ENCODE measurements around the gene SGK1.

Gene SGK1

DNA sequence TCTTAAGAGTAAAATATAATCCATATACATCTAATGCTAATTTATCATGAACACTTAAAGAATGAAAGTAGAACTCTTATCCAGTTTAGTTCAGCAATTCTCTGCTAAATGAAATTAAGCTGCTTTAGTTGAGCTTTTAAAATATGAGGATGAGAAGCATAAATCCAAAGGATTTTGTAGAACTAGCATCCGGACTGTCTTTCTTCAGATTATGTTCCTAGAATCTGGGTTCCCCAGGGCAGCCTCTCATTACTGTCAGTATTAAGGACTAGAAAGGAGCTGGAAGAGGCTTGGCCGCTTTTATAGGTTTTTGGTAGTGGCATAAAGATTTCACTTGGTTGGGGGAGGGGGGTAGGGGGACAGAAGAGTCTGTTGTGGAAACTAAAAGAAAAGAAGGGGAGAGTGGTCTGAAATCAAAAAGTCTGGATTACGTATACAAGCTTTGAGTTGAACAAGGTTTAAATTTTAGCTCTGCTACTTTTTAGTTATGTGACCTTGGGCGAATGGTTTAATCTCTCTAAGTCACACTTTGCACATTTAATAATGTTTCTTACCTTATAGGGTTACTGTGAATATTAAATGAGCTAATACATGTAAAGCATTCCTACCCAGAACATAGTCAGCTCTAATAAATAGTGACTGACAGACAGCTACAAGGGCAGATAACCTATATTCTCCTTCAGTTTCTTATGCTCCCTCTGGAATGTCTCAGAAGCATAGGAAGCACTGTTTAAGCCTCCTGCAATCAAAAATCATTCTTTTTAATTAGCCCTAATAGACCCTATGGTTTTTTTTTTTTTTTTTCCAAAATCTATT lies 3.7 kb downstream of the SGK1 start:
- Histone ChIP-seq H3K27me3 (no peaks in the 10 kb centered on the region), H3K27ac (no peak overlapping the region), H3K4me1 (peaks cover 0 to 20% (median 9%) of the 10 kb centered on the region in 4 donors), H3K36me3 (no peaks in the 10 kb centered on the region), H3K4me3 (no peak overlapping the region), H3K9me3 (no peaks in the 10 kb centered on the region)
- TF ChIP-seq, protein P1, sequence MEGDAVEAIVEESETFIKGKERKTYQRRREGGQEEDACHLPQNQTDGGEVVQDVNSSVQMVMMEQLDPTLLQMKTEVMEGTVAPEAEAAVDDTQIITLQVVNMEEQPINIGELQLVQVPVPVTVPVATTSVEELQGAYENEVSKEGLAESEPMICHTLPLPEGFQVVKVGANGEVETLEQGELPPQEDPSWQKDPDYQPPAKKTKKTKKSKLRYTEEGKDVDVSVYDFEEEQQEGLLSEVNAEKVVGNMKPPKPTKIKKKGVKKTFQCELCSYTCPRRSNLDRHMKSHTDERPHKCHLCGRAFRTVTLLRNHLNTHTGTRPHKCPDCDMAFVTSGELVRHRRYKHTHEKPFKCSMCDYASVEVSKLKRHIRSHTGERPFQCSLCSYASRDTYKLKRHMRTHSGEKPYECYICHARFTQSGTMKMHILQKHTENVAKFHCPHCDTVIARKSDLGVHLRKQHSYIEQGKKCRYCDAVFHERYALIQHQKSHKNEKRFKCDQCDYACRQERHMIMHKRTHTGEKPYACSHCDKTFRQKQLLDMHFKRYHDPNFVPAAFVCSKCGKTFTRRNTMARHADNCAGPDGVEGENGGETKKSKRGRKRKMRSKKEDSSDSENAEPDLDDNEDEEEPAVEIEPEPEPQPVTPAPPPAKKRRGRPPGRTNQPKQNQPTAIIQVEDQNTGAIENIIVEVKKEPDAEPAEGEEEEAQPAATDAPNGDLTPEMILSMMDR (IDR thresholded peaks at IDR 0.05): no peak
- intact Hi-C loops (cut with DNase I; ENCODE audit: low total_unique reads): no loop called here
- no peak for DNase-seq

DNA sequence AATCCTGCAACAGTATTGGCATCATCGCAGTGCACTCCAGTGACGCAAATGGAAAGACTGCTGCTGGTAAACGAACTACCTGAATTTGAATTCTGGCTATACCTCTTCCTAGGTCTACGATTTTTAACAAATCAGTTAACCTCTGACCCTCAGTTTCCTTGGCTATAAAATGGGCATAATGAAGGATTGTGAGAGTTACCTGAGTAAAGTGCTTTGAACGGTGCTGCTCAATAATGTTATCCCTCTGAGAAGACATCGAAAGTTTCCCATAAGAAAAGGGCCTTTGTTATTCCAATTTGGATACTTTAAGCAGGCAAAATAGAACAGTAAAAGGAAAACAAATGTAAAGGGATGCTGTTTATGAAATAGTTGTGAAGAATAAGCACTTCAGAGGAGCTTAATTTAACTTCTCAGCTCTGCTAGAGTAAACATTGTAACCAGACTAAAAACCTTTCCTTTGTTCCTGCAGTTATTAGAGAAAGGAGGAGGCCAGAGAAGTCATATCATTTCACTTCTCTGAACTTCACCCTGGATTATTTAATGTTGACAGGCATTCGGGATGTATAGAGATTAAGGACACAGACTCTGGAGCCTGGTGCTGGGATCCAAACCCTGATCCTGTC lies 5.8 kb downstream of the SGK1 start:
- Histone ChIP-seq H3K4me3 (no peak overlapping the region), H3K36me3 (no peaks in the 10 kb centered on the region), H3K4me1 (peaks cover 0 to 4% (median 1%) of the 10 kb centered on the region in 4 donors), H3K9me3 (no peaks in the 10 kb centered on the region), H3K27ac (no peak overlapping the region), H3K27me3 (no peaks in the 10 kb centered on the region)
- TF ChIP-seq, protein P1 (IDR thresholded peaks at IDR 0.05): no peak
- DNase-seq: no peak
- intact Hi-C loops (cut with DNase I; ENCODE audit: low total_unique reads): no loop called here

DNA sequence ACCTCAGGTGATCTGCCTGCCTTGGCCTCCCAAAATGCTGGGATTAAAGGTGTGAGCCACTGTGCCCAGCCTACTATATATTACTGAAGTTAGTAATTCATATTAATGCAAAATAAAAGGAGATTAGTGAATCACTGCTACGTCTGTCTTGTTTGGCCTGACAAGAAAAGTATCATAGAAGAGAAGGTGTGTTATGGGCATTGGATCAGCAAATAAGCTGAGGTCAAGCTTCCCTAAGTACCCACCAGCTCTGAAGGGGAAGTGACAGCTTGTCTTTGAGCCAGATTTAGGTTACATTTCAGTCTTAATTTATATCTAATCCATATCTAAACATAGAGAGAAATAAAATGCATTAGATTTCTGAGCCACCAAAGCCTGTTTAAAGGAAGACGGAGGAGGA lies 7.1 kb downstream of the SGK1 start:
- intact Hi-C loops (cut with DNase I; ENCODE audit: low total_unique reads): no loop called here
- Histone ChIP-seq H3K27ac (no peak overlapping the region), H3K9me3 (no peaks in the 10 kb centered on the region), H3K27me3 (no peaks in the 10 kb centered on the region), H3K4me3 (no peak overlapping the region), H3K36me3 (no peaks in the 10 kb centered on the region), H3K4me1 (no peaks in the 10 kb centered on the region)
- DNase-seq: no peak
- TF ChIP-seq, protein P1 (IDR thresholded peaks at IDR 0.05): no peak

DNA sequence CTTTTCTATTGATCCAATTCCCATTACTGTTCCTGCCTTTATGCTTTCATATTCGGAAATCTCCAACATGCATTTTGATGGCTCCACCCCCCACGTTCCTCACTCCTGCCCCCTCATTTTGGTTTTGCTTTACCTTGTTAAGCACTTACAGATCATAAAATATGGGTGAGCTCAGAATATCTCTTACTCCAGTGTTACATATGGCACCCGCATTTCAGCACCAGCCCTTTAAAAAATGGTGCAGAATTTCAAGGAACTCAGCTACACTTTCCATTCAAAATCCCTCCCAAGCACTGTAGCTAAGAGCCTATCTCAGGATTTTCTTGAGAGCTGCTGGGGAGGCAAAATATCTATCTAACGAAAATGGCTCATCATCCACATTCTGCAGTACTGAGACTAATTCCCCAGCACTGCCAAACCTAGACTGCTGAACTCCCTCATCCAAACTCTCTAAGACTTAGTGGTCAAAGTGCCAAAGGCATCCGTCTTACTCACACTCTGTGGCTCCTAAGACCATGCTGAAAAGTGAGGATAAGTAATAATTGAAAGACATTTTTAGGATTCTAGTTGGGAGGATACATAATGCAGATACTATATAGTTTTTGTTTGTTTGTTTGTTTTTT lies 7.8 kb downstream of the SGK1 start:
- no peak overlapping the region for H3K27ac ChIP-seq

DNA sequence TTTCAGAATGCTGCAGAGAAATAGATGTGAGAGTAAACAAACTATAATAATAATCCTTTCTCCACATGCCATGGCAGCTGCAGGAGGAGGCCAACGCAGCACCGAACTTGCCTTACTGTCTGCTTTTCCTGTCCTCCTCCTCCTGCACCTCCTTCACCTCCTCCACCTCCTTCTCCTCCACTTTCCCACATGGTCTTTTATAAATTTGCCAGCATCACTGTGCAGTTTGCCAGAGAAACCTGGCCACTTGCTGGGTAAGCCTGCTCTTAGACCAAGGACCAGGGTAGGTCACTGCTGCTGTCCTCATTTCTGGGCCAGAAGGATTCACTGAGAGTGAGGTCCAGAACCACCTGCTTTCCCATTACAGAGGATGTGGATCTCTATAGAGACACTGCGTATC lies 8.7 kb downstream of the SGK1 start:
- Histone ChIP-seq H3K4me3 (no peak overlapping the region), H3K9me3 (no peaks in the 10 kb centered on the region), H3K27me3 (no peaks in the 10 kb centered on the region), H3K27ac (no peak overlapping the region), H3K36me3 (no peaks in the 10 kb centered on the region), H3K4me1 (no peaks in the 10 kb centered on the region)
- intact Hi-C loops (cut with DNase I; ENCODE audit: low total_unique reads): no loop called here
- TF ChIP-seq, protein P1 (IDR thresholded peaks at IDR 0.05): no peak
- DNase-seq: no peak

More for the DNA sequence above, 7.8 kb downstream of the SGK1 start:
- no peaks in the 10 kb centered on the region for H3K27me3 ChIP-seq
- no peaks in the 10 kb centered on the region for H3K4me1 ChIP-seq
- no peak for DNase-seq
- TF ChIP-seq, protein P1 (IDR thresholded peaks at IDR 0.05): no peak
- H3K4me3 ChIP-seq: no peak overlapping the region
- intact Hi-C loops (cut with DNase I; ENCODE audit: low total_unique reads): no loop called here
- H3K36me3 ChIP-seq: no peaks in the 10 kb centered on the region
- no peaks in the 10 kb centered on the region for H3K9me3 ChIP-seq
